Activated naive CD8-positive, alpha-beta T cell (primary cell): ENCODE results near the gene TBC1D13.
"Not testable (repeated sequence)": the region's sequence is repeated elsewhere in the genome, so short reads cannot be mapped to it uniquely, and the experiment has no call there.

Experiments used
- H3K27ac Mint-ChIP-seq: one replicate; pipeline ENCODE4 v1.8.0; 2021; ENCODE audit warnings: mixed read lengths
- H3K27me3 Mint-ChIP-seq: one replicate; pipeline ENCODE4 v1.8.0; 2021; ENCODE audit warnings: mixed read lengths
- H3K36me3 Mint-ChIP-seq: one replicate; pipeline ENCODE4 v1.8.0; 2021; ENCODE audit warnings: mixed read lengths
- H3K4me1 Mint-ChIP-seq: one replicate; pipeline ENCODE4 v1.8.0; 2021; ENCODE audit warnings: low read depth, mixed read lengths
- H3K4me3 Mint-ChIP-seq: one replicate; pipeline ENCODE4 v1.8.0; 2021; ENCODE audit warnings: mild to moderate bottlenecking, mixed read lengths
- H3K9me3 Mint-ChIP-seq: one replicate; pipeline ENCODE4 v1.8.0; 2021; ENCODE audit warnings: low read depth, mixed read lengths

TBC1D13 gene

GRCh38 chr9:128771745-128772519, 15.1 kb upstream of the TBC1D13 start, which contains the start of gene ZER1:
ZER1 (minus strand) TSS chr9:128771927; CDS start chr9:128755565, 16,362 bp downstream.
- H3K27ac Mint-ChIP-seq = peak within 1 kb of the TSS; percentile 91
- peaks cover 31% of the 10 kb centered on the region for H3K4me1 Mint-ChIP-seq
- no peaks in the 10 kb centered on the region for H3K36me3 Mint-ChIP-seq

GRCh38 chr9:128773049-128773448, 14.0 kb upstream of the TBC1D13 start:
- peak overlapping the region; percentile 79 for H3K4me3 Mint-ChIP-seq
- H3K4me1 Mint-ChIP-seq = peaks cover 28% of the 10 kb centered on the region
- no peaks in the 10 kb centered on the region for H3K36me3 Mint-ChIP-seq
- H3K9me3 Mint-ChIP-seq = no peaks in the 10 kb centered on the region
- no peaks in the 10 kb centered on the region for H3K27me3 Mint-ChIP-seq
- H3K27ac Mint-ChIP-seq = no peak overlapping the region

More at GRCh38 chr9:128771745-128772519, 15.1 kb upstream of the TBC1D13 start, which contains the start of gene ZER1:
- Mint-ChIP-seq H3K9me3 (no peaks in the 10 kb centered on the region), H3K27me3 (no peaks in the 10 kb centered on the region), H3K4me3 (peak within 1 kb of the TSS; percentile 95)

- H3K27me3 Mint-ChIP-seq = no peaks in the 10 kb centered on the region
- no peaks in the 10 kb centered on the region for H3K9me3 Mint-ChIP-seq
- H3K4me1 Mint-ChIP-seq = peaks cover 19% of the 10 kb centered on the region
- no peak overlapping the region for H3K4me3 Mint-ChIP-seq
- H3K27ac Mint-ChIP-seq = no peak overlapping the region
- H3K36me3 Mint-ChIP-seq = no peaks in the 10 kb centered on the region
These were observed 12.2 kb upstream of the TBC1D13 start for GRCh38 chr9:128774804-128775203.

DNA sequence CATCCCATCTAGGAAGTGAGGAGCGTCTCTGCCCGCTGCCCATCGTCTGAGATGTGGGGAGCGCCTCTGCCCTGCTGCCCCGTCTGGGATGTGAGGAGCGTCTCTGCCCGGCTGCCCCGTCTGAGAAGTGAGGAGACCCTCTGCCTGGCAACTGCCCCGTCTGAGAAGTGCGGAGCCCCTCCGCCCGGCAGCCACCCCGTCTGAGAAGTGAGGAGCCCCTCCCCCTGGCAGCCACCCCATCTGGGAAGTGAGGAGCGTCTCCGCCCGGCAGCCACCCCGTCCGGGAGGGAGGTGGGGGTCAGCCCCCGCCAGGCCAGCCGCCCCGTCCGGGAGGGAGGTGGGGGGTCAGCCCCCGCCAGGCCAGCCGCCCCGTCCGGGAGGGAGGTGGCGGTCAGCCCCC, 7.0 kb upstream of the TBC1D13 start:
- not testable (repeated sequence) for H3K4me1 Mint-ChIP-seq, H3K36me3 Mint-ChIP-seq, H3K27ac Mint-ChIP-seq, H3K27me3 Mint-ChIP-seq, H3K4me3 Mint-ChIP-seq, H3K9me3 Mint-ChIP-seq

GRCh38 chr9:128781187-128782070, 5.6 kb upstream of the TBC1D13 start:
- Mint-ChIP-seq H3K27me3 (no peaks in the 10 kb centered on the region), H3K4me1 (no peaks in the 10 kb centered on the region), H3K4me3 (no peak overlapping the region), H3K27ac (no peak overlapping the region), H3K36me3 (no peaks in the 10 kb centered on the region), H3K9me3 (no peaks in the 10 kb centered on the region)

DNA sequence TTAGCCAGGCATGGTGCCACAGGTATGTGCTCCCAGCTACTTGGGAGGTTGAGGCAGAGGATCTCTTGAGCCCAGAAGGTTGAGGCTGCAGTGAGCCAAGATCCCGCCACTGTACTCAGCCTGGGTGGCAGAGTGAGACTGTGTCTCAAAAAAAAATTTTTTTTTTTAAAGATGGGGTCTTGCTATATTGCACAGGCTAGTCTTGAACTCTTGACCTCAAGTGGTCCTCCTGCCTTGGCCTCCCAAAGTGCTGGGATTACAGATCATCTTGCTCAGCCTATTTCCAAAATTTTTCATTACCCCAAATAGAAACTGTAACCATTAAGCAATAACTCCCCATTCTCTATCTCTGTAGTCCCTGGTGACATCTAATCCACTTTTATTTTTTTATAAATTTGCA, 4.4 kb upstream of the TBC1D13 start:
- Mint-ChIP-seq H3K36me3 (no peaks in the 10 kb centered on the region), H3K27ac (no peak overlapping the region), H3K4me1 (peaks cover 2% of the 10 kb centered on the region), H3K4me3 (no peak overlapping the region), H3K9me3 (no peaks in the 10 kb centered on the region), H3K27me3 (no peaks in the 10 kb centered on the region)

DNA sequence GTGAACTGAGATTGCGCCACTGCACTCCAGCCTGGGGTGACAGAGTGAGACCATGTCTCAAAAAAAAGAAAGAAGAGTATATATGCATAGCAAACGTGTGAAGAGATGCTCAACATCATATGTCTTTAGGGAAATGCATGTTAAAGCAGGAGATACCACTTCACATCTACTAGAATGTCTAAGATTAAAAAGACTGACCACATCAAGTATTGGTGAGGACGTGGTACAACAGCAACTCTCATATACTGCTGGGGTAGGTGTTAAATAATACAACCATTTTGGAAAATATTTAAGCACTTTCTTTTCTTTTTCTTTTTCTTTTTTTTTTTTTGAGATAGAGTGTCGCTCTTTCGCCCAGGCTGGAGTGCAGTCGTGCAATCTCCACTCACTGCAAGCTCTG, 1.6 kb upstream of the TBC1D13 start:
- Mint-ChIP-seq H3K4me3 (no peak overlapping the region), H3K36me3 (no peaks in the 10 kb centered on the region), H3K4me1 (peaks cover 14% of the 10 kb centered on the region), H3K9me3 (no peaks in the 10 kb centered on the region), H3K27me3 (no peaks in the 10 kb centered on the region), H3K27ac (no peak overlapping the region)

DNA sequence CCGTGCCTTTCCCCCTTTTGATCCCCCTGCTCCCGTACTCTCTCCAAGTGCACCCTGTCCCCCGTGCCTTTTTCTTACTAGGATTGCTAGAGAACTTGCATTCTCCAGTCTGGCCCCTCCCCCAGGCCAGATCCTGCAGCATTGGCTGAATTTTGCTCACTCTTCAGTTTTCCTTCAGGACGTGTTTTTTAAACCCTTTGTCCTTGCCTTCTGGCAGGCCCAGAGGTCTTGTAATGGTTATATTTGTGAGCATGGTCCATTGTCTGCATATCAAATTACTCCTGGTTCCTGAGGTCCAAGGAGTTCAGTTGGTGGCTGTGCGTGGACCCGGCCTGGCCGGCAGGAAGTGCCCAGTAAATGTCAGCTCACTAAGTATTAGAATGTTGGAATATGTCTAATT, 606 bp downstream of the TBC1D13 start:
- Mint-ChIP-seq H3K27me3 (no peaks in the 10 kb centered on the region), H3K4me3 (peak overlapping the region; percentile 93), H3K27ac (peak overlapping the region; percentile 79), H3K4me1 (peaks cover 15% of the 10 kb centered on the region), H3K9me3 (no peaks in the 10 kb centered on the region), H3K36me3 (no peaks in the 10 kb centered on the region)

DNA sequence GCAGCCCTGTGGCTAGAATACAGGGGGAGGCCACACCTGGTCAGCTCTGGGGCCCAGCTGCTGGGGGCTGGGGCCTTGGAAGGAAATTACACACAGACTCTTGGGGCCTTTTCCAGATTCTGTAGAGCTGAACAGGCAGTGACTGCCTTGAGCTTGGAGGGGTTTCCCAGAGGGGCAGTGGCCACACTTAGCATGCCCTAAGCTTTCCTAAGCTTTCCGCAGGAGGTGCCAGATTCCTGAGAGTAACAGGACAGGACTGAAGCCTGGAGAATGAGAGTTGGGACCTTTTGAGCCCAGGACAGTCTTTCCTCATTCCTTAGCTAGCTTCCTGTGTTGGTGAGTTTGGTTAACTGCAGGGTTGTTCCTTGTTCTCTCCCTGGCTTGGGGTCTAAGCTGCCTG, 1.4 kb downstream of the TBC1D13 start:
- no peaks in the 10 kb centered on the region for H3K9me3 Mint-ChIP-seq
- H3K4me3 Mint-ChIP-seq = peak overlapping the region; percentile 93
- H3K27ac Mint-ChIP-seq = no peak overlapping the region
- peaks cover 22% of the 10 kb centered on the region for H3K4me1 Mint-ChIP-seq
- H3K36me3 Mint-ChIP-seq = no peaks in the 10 kb centered on the region
- H3K27me3 Mint-ChIP-seq = no peaks in the 10 kb centered on the region

GRCh38 chr9:128790536-128790935, 3.5 kb downstream of the TBC1D13 start:
- Mint-ChIP-seq H3K27me3 (no peaks in the 10 kb centered on the region), H3K9me3 (no peaks in the 10 kb centered on the region), H3K36me3 (no peaks in the 10 kb centered on the region), H3K4me1 (peaks cover 22% of the 10 kb centered on the region), H3K4me3 (no peak overlapping the region), H3K27ac (no peak overlapping the region)

DNA sequence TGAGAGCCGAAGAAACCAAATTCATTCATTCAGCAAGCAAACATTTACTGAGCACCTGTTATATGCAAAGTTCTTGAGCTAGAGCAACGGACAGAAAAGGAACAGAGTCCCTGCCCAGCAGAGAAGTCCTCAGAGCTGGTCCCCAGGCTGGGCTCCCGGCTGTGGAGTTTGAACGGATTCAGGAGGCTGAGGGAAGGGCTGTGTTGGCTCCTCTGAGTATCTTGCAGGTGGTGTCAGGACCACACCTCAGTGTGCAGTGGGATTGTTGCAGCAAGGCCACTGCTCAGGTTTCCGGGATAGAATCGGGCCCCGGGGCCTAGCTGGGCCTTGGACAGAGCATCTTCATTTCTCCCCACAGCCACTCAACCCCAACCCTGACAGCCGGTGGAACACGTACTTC, 5.1 kb downstream of the TBC1D13 start:
- H3K27ac Mint-ChIP-seq = no peak overlapping the region
- peaks cover 19% of the 10 kb centered on the region for H3K4me1 Mint-ChIP-seq
- H3K9me3 Mint-ChIP-seq = no peaks in the 10 kb centered on the region
- H3K4me3 Mint-ChIP-seq = no peak overlapping the region
- no peaks in the 10 kb centered on the region for H3K27me3 Mint-ChIP-seq
- H3K36me3 Mint-ChIP-seq = no peaks in the 10 kb centered on the region

DNA sequence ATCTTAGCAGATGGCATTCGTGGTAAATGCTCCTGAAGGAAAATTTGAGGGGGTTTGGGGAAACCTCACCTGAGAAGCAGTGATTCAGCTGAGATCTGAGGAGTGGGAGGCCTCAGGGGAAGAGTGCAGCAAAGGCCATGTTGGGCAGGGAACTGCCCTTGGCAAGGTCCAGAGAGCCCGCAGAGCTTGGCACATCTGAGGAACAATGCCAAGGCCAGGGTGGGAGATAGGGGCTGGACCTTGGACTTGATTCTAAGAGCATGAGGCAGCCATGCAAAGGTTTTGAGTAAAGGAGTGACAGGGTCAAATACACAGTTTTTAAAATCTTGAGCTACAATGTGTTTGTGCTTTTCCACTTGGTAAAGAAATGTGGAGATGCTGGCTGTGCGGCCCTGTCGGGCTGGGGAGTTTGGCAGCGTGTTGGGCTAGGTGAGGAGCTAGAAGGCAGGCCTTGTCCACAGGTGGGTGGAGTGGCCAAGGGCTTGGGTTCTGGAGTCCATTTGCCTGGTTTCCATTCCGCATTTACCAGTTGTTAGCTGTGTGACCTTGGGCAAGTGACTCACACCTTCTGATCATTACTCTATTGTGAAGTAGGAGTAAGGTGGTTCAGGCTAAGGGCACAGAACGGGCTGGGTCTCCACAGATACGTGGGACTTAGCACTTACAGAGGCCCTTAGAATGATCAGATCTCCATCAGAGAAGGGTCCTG, 6.1 kb downstream of the TBC1D13 start:
- Mint-ChIP-seq H3K27ac (peak overlapping the region; percentile 50), H3K4me1 (peaks cover 16% of the 10 kb centered on the region), H3K36me3 (peaks cover 1% of the 10 kb centered on the region), H3K9me3 (no peaks in the 10 kb centered on the region), H3K27me3 (no peaks in the 10 kb centered on the region), H3K4me3 (no peak overlapping the region)

DNA sequence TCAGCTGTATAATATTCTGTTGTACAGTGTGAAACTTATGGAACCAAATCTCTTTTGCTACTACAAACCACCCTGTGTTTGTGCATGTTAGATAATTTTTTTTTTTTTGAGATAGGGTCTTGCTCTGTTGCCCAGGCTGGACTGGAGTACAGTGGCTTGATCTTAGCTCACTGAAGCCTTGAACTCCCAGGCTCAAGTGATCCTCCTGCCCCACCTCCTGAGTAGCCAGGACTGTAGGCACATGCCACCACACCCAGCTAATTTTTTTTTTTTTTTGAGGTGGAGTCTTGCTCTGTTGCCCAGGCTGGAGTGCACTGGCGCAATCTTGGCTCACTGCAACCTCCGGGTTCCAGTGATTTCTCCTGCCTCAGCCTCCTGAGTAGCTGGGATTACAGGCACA, 7.9 kb downstream of the TBC1D13 start:
- H3K27ac Mint-ChIP-seq, H3K36me3 Mint-ChIP-seq, H3K9me3 Mint-ChIP-seq, H3K27me3 Mint-ChIP-seq, H3K4me3 Mint-ChIP-seq, H3K4me1 Mint-ChIP-seq: not testable (repeated sequence)

- Mint-ChIP-seq H3K4me3 (no peak overlapping the region), H3K27ac (no peak overlapping the region), H3K4me1 (no peaks in the 10 kb centered on the region), H3K27me3 (no peaks in the 10 kb centered on the region), H3K36me3 (peaks cover 5% of the 10 kb centered on the region), H3K9me3 (no peaks in the 10 kb centered on the region)
These were observed 11.8 kb downstream of the TBC1D13 start for GRCh38 chr9:128798896-128799295.

DNA sequence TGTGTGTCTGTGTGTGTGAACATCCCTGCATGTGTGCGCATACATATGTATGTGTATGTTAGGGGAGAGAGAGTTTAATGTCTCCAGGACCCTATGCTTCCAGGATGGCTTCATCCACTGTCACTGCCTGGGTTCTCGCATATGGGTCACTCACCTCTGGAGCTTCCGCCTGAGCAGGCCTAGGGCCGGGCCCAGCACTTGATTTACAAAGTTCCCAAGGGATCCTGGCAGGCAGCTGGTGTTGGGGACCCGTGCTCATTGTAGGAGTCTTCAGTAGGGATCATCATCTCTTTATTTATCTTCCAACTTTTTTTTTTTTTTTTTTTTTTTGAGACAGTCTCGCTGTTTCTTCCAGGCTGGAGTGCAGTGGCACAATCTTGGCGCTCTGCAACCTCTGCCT, 13.0 kb downstream of the TBC1D13 start:
- no peaks in the 10 kb centered on the region for H3K4me1 Mint-ChIP-seq
- no peak overlapping the region for H3K4me3 Mint-ChIP-seq
- H3K27me3 Mint-ChIP-seq = no peaks in the 10 kb centered on the region
- peaks cover 5% of the 10 kb centered on the region for H3K36me3 Mint-ChIP-seq
- H3K27ac Mint-ChIP-seq = no peak overlapping the region
- no peaks in the 10 kb centered on the region for H3K9me3 Mint-ChIP-seq
